SK-N-SH treated with all-trans-retinoic acid at 6 μM for 48 hours (cell line): Measurements from ENCODE around the gene ICAM5.

Source experiments
- ATAC-seq: fragments of 200-7000 bp; cut with Tn5 transposase; 3 replicates; pipeline ENCODE4 v1.9.1; 2020; ENCODE audit warnings: mild to moderate bottlenecking, moderate library complexity
- ARNTL ChIP-seq: fragments of 450-650 bp; formaldehyde crosslinking; IDR thresholded peaks from 2 replicates; pipeline ENCODE4 v1.5.0; 2020; ENCODE audit warnings: low read depth, mild to moderate bottlenecking, moderate library complexity, borderline replicate concordance
- BACH2 ChIP-seq: fragments of 250-450 bp; sonication (Bioruptor Pico); IDR thresholded peaks from 2 replicates; pipeline ENCODE4 v1.9.0; 2021; ENCODE audit warnings: mild to moderate bottlenecking, borderline replicate concordance
- CSDC2 ChIP-seq: fragments of 250-450 bp; sonication (Bioruptor Pico); IDR thresholded peaks from 2 replicates; pipeline ENCODE4 v1.5.0; 2020; ENCODE audit warnings: mild to moderate bottlenecking, moderate library complexity
- ESRRG ChIP-seq: fragments of 250-450 bp; sonication (Bioruptor Pico); IDR thresholded peaks from 2 replicates; pipeline ENCODE4 v1.6.1; 2021; ENCODE audit warnings: mild to moderate bottlenecking
- OSR1 ChIP-seq: fragments of 250-450 bp; sonication (Bioruptor Pico); IDR thresholded peaks from 2 replicates; pipeline ENCODE4 v1.8.0; 2022; ENCODE audit warnings: moderate library complexity, mild to moderate bottlenecking, inconsistent platforms
- PPARA ChIP-seq: fragments of 250-450 bp; sonication (Bioruptor Pico); IDR thresholded peaks from 2 replicates; pipeline ENCODE4 v1.5.0; 2020; ENCODE audit warnings: mild to moderate bottlenecking, borderline replicate concordance
- RARB ChIP-seq: fragments of 250-450 bp; sonication (Bioruptor Pico); IDR thresholded peaks from 2 replicates; pipeline ENCODE4 v1.8.0; 2021; ENCODE audit warnings: mild to moderate bottlenecking, moderate library complexity
- SNAI2 ChIP-seq: fragments of 250-450 bp; sonication (Bioruptor Pico); IDR thresholded peaks from 2 replicates; pipeline ENCODE4 v1.5.0; 2020; ENCODE audit warnings: mild to moderate bottlenecking, moderate library complexity
- TCF4 ChIP-seq: fragments of 250-450 bp; sonication (Bioruptor Pico); IDR thresholded peaks from 2 replicates; pipeline ENCODE4 v1.8.0; 2021; ENCODE audit warnings: mild to moderate bottlenecking, moderate library complexity, borderline replicate concordance
- TOX ChIP-seq: fragments of 250-450 bp; sonication (Bioruptor Pico); IDR thresholded peaks from 2 replicates; pipeline ENCODE4 v1.8.0; 2021; ENCODE audit warnings: mild to moderate bottlenecking, moderate library complexity, borderline replicate concordance
- ZC3H10 ChIP-seq: fragments of 250-450 bp; sonication (Bioruptor Pico); IDR thresholded peaks from 2 replicates; pipeline ENCODE4 v1.5.1; 2021; ENCODE audit warnings: mild to moderate bottlenecking, moderate library complexity
- ZFP3 ChIP-seq: fragments of 250-450 bp; sonication (Bioruptor Pico); IDR thresholded peaks from 2 replicates; pipeline ENCODE4 v1.5.0; 2020; ENCODE audit warnings: mild to moderate bottlenecking, moderate library complexity
- ZNF70 ChIP-seq: fragments of 450-650 bp; formaldehyde crosslinking; IDR thresholded peaks from 2 replicates; pipeline ENCODE4 v1.5.0; 2020; ENCODE audit warnings: mild to moderate bottlenecking, moderate library complexity
- ZNF8 ChIP-seq: fragments of 450-650 bp; formaldehyde crosslinking; IDR thresholded peaks from 2 replicates; pipeline ENCODE4 v1.5.0; 2020; ENCODE audit warnings: mild to moderate bottlenecking, moderate library complexity
- TF ChIP-seq, protein P1 (sequence below): fragments of 250-450 bp; sonication (Bioruptor Pico); IDR thresholded peaks from 2 replicates; pipeline ENCODE4 v1.5.1; 2021; ENCODE audit warnings: mild to moderate bottlenecking, moderate library complexity
- TF ChIP-seq, protein P2 (sequence below): fragments of 250-450 bp; sonication (Bioruptor Pico); IDR thresholded peaks from 2 replicates; pipeline ENCODE4 v1.5.1; 2020; ENCODE audit warnings: low read depth, mild to moderate bottlenecking, moderate library complexity
- TF ChIP-seq, protein P3 (sequence below): fragments of 250-450 bp; sonication (Bioruptor Pico); IDR thresholded peaks from 2 replicates; pipeline ENCODE4 v1.5.0; 2020; ENCODE audit warnings: mild to moderate bottlenecking, moderate library complexity
- TF ChIP-seq, protein P4 (sequence below): fragments of 250-450 bp; sonication (Bioruptor Pico); IDR thresholded peaks from 2 replicates; pipeline ENCODE4 v1.8.0; 2020; ENCODE audit warnings: mild to moderate bottlenecking, moderate library complexity, borderline replicate concordance

The ICAM5 gene

DNA sequence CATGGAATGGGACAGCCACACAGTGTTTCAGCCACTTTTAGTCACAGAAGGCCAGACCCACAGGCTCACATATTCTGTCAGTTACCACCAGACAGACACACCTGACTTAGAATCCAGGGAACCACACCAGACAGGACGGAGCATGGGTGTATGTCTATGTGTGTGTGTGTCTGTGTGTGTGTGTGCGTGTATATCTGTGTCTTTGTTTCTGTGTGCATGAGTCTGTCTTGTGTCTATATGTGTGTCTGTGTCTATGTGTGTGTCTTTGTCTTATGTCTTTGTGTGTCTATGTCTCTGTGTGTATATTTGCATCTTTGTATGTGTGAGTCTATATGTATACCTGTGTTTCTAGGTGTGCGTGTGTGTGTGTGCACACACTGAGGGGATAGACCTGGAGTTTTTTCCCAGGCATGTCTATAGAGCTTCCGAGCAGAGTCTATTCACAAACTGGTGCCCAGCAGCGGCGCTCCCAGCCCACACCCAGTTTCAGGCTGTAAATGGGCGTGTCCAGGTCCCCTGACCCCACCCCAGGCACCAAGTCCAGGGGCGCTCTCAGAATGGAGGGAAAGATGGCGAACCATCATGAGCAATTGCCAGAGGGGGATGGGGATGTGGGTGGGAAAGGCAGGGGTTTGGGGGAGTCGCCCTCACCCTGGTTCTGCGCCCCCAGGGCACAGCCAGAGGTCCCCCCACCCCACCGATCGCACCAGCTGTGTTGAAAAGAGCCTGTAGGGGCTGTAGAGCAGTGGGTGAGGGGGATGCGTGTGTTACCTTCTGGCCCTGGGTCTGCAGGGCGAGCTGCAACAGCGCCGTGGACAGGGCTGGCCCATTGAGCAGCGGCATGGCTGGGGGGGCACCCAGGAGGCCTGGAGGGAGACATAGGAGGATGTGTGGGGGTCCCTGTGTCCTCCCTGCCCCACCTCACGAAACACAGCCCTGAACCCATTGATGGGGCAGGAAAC lies 32.4 kb downstream of the ICAM5 start:
- ATAC-seq = no peak
- TF ChIP-seq, protein P1, sequence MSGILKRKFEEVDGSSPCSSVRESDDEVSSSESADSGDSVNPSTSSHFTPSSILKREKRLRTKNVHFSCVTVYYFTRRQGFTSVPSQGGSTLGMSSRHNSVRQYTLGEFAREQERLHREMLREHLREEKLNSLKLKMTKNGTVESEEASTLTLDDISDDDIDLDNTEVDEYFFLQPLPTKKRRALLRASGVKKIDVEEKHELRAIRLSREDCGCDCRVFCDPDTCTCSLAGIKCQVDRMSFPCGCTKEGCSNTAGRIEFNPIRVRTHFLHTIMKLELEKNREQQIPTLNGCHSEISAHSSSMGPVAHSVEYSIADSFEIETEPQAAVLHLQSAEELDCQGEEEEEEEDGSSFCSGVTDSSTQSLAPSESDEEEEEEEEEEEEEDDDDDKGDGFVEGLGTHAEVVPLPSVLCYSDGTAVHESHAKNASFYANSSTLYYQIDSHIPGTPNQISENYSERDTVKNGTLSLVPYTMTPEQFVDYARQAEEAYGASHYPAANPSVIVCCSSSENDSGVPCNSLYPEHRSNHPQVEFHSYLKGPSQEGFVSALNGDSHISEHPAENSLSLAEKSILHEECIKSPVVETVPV (CRISPR knock-in tag) = no peak
- TF ChIP-seq TOX (CRISPR knock-in tag) = no peak
- no peak for TF ChIP-seq CSDC2 (CRISPR knock-in tag)
- TF ChIP-seq ARNTL (CRISPR knock-in tag) = no peak
- TF ChIP-seq ZC3H10 (CRISPR knock-in tag) = no peak
- TF ChIP-seq RARB (CRISPR knock-in tag) = no peak

DNA sequence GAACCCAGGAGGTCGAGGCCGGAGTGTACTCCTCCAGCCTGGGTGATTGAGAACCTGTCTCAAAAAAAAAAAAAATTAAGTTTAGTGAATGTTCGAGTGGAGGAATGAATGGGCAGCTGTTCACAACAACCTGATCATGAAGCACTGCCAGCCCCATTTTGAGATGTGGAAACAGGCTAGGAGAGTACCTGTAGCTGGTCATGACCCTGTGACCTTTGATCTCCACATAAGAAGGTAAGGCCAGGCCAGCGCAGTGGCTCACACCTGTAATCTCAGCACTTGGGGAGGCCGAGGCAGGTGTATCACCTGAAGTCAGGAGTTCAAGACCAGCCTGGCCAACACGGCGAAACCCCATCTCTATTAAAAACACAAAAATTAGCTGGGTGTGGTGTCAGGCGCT lies 36.0 kb downstream of the ICAM5 start:
- no peak for ATAC-seq

DNA sequence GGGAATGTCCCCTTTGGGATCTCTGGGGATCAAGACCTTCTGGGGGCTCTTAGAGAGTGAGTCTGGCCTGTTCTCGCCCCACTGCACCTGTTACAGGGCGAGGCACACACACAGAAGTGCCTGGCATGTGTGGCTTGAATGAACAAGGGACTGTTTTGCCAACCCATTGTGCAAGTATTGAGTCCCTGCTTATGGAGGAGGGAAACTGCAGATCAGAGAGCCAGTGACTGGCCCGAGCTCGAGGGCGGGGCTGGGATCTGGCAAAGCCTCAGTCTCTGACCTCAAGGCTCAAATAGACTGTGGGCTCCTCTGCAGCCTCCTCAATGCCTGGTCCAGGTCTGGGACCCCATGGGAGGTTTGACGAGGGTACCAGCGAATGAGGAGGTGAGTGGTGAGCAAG lies 38.0 kb downstream of the ICAM5 start:
- no peak for TF ChIP-seq ZNF8
- no peak for TF ChIP-seq SNAI2
- TF ChIP-seq ESRRG (CRISPR knock-in tag) = no peak
- TF ChIP-seq ZNF70 (CRISPR knock-in tag) = no peak
- no peak for TF ChIP-seq TCF4 (CRISPR knock-in tag)
- TF ChIP-seq OSR1 (CRISPR knock-in tag) = no peak
- no peak for TF ChIP-seq PPARA (CRISPR knock-in tag)
- TF ChIP-seq RARB (CRISPR knock-in tag) = no peak
- TF ChIP-seq CSDC2 (CRISPR knock-in tag) = no peak
- TF ChIP-seq, protein P2, sequence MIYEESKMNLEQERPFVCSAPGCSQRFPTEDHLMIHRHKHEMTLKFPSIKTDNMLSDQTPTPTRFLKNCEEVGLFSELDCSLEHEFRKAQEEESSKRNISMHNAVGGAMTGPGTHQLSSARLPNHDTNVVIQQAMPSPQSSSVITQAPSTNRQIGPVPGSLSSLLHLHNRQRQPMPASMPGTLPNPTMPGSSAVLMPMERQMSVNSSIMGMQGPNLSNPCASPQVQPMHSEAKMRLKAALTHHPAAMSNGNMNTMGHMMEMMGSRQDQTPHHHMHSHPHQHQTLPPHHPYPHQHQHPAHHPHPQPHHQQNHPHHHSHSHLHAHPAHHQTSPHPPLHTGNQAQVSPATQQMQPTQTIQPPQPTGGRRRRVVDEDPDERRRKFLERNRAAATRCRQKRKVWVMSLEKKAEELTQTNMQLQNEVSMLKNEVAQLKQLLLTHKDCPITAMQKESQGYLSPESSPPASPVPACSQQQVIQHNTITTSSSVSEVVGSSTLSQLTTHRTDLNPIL = no peak
- ATAC-seq = no peak

More for the DNA sequence above, 36.0 kb downstream of the ICAM5 start:
- no peak for TF ChIP-seq TOX (CRISPR knock-in tag)
- no peak for TF ChIP-seq ZFP3 (CRISPR knock-in tag)
- no peak for TF ChIP-seq OSR1 (CRISPR knock-in tag)
- TF ChIP-seq ESRRG (CRISPR knock-in tag) = no peak

DNA sequence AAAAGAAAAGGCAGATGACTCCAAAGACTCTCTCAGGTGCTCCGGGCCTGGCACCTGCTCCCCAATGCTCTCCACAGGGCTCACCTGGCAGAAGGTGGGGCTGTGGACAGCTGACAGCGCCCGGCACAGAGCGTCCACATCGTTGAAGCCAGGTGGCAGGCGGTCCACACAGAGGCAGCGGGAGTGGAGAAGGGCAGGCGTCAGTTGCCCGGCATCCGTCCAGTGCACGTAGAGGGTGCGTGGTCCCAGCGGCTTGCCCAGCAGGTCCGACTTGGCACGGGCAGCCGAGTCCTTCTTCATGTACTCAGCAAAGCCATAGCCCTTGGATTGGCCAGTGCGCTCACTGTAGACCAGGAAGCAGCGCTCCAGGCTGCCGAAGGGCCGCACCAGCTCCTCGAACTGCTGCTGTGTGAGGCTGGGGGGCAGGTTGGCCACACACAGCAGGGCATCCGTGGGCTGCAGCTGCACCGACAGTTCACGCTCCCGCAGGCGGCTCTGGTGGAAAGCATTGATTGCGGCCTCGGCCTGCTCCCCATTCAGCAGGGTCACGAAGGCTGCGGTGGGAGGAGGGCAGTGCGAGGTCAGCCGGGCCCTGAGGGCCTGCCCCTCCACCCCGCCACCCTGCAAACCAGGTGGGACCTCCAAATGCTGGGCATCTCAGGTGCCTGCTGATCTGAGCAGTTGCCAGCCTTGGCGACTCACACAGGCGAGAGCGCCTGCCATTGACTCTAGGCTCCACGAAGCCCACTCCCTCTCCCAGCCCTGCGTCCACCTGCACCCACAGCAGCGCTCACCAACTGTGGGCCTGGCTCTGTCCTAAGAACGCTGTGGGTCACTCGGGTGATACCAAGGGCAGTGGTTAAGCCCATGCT lies 39.0 kb downstream of the ICAM5 start:
- no peak for ATAC-seq
- TF ChIP-seq TCF4 (CRISPR knock-in tag) (no peak), RARB (CRISPR knock-in tag) (no peak), PPARA (CRISPR knock-in tag) (no peak), ZC3H10 (CRISPR knock-in tag) (no peak), ESRRG (CRISPR knock-in tag) (no peak), ZNF70 (CRISPR knock-in tag) (no peak), OSR1 (CRISPR knock-in tag) (no peak), BACH2 (CRISPR knock-in tag) (no peak), SNAI2 (no peak), TOX (CRISPR knock-in tag) (no peak), ARNTL (CRISPR knock-in tag) (no peak)
- TF ChIP-seq, protein P3, sequence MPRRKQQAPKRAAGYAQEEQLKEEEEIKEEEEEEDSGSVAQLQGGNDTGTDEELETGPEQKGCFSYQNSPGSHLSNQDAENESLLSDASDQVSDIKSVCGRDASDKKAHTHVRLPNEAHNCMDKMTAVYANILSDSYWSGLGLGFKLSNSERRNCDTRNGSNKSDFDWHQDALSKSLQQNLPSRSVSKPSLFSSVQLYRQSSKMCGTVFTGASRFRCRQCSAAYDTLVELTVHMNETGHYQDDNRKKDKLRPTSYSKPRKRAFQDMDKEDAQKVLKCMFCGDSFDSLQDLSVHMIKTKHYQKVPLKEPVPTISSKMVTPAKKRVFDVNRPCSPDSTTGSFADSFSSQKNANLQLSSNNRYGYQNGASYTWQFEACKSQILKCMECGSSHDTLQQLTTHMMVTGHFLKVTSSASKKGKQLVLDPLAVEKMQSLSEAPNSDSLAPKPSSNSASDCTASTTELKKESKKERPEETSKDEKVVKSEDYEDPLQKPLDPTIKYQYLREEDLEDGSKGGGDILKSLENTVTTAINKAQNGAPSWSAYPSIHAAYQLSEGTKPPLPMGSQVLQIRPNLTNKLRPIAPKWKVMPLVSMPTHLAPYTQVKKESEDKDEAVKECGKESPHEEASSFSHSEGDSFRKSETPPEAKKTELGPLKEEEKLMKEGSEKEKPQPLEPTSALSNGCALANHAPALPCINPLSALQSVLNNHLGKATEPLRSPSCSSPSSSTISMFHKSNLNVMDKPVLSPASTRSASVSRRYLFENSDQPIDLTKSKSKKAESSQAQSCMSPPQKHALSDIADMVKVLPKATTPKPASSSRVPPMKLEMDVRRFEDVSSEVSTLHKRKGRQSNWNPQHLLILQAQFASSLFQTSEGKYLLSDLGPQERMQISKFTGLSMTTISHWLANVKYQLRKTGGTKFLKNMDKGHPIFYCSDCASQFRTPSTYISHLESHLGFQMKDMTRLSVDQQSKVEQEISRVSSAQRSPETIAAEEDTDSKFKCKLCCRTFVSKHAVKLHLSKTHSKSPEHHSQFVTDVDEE (CRISPR knock-in tag) = no peak
- TF ChIP-seq, protein P2 = no peak
- TF ChIP-seq, protein P1 (CRISPR knock-in tag) = no peak
- TF ChIP-seq, protein P4, sequence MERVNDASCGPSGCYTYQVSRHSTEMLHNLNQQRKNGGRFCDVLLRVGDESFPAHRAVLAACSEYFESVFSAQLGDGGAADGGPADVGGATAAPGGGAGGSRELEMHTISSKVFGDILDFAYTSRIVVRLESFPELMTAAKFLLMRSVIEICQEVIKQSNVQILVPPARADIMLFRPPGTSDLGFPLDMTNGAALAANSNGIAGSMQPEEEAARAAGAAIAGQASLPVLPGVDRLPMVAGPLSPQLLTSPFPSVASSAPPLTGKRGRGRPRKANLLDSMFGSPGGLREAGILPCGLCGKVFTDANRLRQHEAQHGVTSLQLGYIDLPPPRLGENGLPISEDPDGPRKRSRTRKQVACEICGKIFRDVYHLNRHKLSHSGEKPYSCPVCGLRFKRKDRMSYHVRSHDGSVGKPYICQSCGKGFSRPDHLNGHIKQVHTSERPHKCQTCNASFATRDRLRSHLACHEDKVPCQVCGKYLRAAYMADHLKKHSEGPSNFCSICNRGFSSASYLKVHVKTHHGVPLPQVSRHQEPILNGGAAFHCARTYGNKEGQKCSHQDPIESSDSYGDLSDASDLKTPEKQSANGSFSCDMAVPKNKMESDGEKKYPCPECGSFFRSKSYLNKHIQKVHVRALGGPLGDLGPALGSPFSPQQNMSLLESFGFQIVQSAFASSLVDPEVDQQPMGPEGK (CRISPR knock-in tag) = no peak
